ENCODE results near the gene NFAM1.

The NFAM1 gene

GRCh38 chr22:42399315-42400271 lies 32.6 kb downstream of the NFAM1 start (continued):
- TF ChIP-seq SALL2 (tag by site-specific recombination; IDR thresholded peaks at IDR 0.05; ENCODE audit: borderline replicate concordance) (no peak), ZNF214 (tag by site-specific recombination; IDR thresholded peaks at IDR 0.05; ENCODE audit: borderline replicate concordance) (no peak), ZNF292 (tag by site-specific recombination; IDR thresholded peaks at IDR 0.05; ENCODE audit: borderline replicate concordance, low read depth) (no peak), ZNF677 (tag by site-specific recombination; IDR thresholded peaks at IDR 0.05) (no peak), ZNF354C (tag by site-specific recombination; IDR thresholded peaks at IDR 0.05; ENCODE audit: borderline replicate concordance, low read depth) (no peak), BCL11B (tag by site-specific recombination; IDR thresholded peaks at IDR 0.05; ENCODE audit: low read depth) (peak; percentile 60; the same call in 1 of the 2 replicates), SP2 (tag by site-specific recombination; IDR thresholded peaks at IDR 0.05) (no peak), ZNF660 (tag by site-specific recombination; IDR thresholded peaks at IDR 0.05) (no peak; the same call in 1 of the 2 replicates), KLF1 (tag by site-specific recombination; IDR thresholded peaks at IDR 0.05) (peak; percentile 42), ZNF280D (tag by site-specific recombination; IDR thresholded peaks at IDR 0.05) (no peak), SCRT2 (tag by site-specific recombination; IDR thresholded peaks at IDR 0.05) (no peak), ZNF433 (tag by site-specific recombination; IDR thresholded peaks at IDR 0.05; ENCODE audit: low read depth) (no peak), ZBTB10 (tag by site-specific recombination; IDR thresholded peaks at IDR 0.05) (no peak), KLF7 (tag by site-specific recombination; IDR thresholded peaks at IDR 0.05; ENCODE audit: borderline replicate concordance) (no peak), ZNF37A (tag by site-specific recombination; IDR thresholded peaks at IDR 0.05) (no peak), KLF10 (tag by site-specific recombination; IDR thresholded peaks at IDR 0.05) (peak; percentile 57; the same call in 1 of the 2 replicates), ATF2 (tag by site-specific recombination; IDR thresholded peaks at IDR 0.05; ENCODE audit: low read depth) (no peak), ZNF423 (tag by site-specific recombination; IDR thresholded peaks at IDR 0.05) (no peak), ZNF558 (tag by site-specific recombination; IDR thresholded peaks at IDR 0.05) (peak; percentile 69; the same call in 1 of the 2 replicates), SCRT1 (tag by site-specific recombination; IDR thresholded peaks at IDR 0.05; ENCODE audit: borderline replicate concordance) (no peak), ZNF155 (tag by site-specific recombination; IDR thresholded peaks at IDR 0.05) (no peak), ZXDB (tag by site-specific recombination; IDR thresholded peaks at IDR 0.05) (no peak)
- TF ChIP-seq, protein P1, sequence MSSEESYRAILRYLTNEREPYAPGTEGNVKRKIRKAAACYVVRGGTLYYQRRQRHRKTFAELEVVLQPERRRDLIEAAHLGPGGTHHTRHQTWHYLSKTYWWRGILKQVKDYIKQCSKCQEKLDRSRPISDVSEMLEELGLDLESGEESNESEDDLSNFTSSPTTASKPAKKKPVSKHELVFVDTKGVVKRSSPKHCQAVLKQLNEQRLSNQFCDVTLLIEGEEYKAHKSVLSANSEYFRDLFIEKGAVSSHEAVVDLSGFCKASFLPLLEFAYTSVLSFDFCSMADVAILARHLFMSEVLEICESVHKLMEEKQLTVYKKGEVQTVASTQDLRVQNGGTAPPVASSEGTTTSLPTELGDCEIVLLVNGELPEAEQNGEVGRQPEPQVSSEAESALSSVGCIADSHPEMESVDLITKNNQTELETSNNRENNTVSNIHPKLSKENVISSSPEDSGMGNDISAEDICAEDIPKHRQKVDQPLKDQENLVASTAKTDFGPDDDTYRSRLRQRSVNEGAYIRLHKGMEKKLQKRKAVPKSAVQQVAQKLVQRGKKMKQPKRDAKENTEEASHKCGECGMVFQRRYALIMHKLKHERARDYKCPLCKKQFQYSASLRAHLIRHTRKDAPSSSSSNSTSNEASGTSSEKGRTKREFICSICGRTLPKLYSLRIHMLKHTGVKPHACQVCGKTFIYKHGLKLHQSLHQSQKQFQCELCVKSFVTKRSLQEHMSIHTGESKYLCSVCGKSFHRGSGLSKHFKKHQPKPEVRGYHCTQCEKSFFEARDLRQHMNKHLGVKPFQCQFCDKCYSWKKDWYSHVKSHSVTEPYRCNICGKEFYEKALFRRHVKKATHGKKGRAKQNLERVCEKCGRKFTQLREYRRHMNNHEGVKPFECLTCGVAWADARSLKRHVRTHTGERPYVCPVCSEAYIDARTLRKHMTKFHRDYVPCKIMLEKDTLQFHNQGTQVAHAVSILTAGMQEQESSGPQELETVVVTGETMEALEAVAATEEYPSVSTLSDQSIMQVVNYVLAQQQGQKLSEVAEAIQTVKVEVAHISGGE (tag by site-specific recombination; conservative IDR thresholded peaks at IDR 0.05; ENCODE audit: low read depth) = no peak
- TF ChIP-seq, protein P2, sequence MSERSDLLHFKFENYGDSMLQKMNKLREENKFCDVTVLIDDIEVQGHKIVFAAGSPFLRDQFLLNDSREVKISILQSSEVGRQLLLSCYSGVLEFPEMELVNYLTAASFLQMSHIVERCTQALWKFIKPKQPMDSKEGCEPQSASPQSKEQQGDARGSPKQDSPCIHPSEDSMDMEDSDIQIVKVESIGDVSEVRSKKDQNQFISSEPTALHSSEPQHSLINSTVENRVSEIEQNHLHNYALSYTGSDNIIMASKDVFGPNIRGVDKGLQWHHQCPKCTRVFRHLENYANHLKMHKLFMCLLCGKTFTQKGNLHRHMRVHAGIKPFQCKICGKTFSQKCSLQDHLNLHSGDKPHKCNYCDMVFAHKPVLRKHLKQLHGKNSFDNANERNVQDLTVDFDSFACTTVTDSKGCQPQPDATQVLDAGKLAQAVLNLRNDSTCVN (tag by site-specific recombination; optimal IDR thresholded peaks at IDR 0.05) = peak; percentile 23
- TF ChIP-seq, protein P3, sequence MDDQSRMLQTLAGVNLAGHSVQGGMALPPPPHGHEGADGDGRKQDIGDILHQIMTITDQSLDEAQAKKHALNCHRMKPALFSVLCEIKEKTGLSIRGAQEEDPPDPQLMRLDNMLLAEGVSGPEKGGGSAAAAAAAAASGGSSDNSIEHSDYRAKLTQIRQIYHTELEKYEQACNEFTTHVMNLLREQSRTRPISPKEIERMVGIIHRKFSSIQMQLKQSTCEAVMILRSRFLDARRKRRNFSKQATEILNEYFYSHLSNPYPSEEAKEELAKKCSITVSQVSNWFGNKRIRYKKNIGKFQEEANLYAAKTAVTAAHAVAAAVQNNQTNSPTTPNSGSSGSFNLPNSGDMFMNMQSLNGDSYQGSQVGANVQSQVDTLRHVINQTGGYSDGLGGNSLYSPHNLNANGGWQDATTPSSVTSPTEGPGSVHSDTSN (CRISPR knock-in tag; IDR thresholded peaks at IDR 0.05) = no peak

Measured in HEK293 (cell line).